Fibroblast of villous mesenchyme (primary cell): ENCODE measurements around the gene SMIM45.

Source experiments
- DNase-seq: peaks from one replicate; pipeline ENCODE4 v3.0.0-alpha.2; 2010; ENCODE audit warnings: low read depth
- H3K4me3 ChIP-seq: 2 replicates; pipeline ENCODE4 v1.5.1; 2011; ENCODE audit warnings: low read depth, mild to moderate bottlenecking, low read length
- TF ChIP-seq, protein P1 (sequence below): IDR thresholded peaks from 2 replicates; pipeline ENCODE4 v1.5.1; 2012; ENCODE audit warnings: low read depth, mild to moderate bottlenecking, low read length; ENCODE audit not compliant: insufficient read depth

The SMIM45 gene

DNA sequence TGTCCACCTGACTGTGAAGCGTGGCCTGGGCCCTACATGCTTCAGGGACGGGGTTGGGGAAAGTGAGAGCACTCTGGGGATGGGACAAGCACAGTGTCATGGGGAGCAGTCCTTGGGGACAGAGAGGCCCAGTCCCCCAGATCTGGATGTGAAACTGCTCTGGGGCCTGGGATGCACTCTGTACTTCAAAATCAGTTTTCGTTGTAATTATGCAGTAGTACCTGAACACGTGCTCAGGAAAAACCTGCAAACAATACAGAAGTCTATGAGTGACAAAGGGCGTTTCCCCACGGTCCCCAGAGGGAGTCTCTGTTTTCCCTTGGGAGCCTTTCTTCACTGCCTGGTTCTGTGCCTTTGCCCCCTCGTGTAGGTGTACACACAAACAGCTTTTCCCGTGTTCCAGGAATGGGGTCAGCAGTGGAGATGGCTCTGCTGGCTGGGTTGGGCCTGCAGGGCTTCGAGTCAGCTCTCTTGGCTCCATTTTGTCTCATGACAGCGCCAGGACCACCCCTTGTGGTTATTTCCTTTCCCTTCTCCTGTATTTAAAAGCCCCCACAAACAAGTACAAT, 20.2 kb upstream of the SMIM45 start:
- no peak overlapping the region for H3K4me3 ChIP-seq
- no peak for DNase-seq
- TF ChIP-seq, protein P1, sequence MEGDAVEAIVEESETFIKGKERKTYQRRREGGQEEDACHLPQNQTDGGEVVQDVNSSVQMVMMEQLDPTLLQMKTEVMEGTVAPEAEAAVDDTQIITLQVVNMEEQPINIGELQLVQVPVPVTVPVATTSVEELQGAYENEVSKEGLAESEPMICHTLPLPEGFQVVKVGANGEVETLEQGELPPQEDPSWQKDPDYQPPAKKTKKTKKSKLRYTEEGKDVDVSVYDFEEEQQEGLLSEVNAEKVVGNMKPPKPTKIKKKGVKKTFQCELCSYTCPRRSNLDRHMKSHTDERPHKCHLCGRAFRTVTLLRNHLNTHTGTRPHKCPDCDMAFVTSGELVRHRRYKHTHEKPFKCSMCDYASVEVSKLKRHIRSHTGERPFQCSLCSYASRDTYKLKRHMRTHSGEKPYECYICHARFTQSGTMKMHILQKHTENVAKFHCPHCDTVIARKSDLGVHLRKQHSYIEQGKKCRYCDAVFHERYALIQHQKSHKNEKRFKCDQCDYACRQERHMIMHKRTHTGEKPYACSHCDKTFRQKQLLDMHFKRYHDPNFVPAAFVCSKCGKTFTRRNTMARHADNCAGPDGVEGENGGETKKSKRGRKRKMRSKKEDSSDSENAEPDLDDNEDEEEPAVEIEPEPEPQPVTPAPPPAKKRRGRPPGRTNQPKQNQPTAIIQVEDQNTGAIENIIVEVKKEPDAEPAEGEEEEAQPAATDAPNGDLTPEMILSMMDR, result no peak

DNA sequence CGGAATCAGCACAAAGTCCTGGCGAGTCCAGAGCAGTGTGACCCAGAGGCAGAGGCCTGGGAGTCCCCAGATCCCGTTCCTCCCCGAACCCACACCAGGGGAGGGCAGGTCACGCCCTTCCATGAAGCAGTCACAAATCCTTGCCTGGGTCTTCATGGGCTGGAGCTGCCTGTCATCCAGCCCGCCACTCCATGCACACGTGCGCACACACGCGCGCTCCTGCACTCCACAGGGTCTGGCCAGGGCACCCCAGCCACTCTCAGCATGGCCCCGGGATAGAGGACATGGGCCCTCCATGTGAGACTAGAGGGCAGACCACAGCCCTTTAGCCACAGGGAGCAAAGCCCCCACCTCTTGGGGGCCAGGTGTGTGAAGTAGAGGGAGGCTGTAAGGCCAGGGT, 19.6 kb upstream of the SMIM45 start:
- TF ChIP-seq, protein P1, result no peak
- no peak for DNase-seq
- H3K4me3 ChIP-seq, result no peak overlapping the region

DNA sequence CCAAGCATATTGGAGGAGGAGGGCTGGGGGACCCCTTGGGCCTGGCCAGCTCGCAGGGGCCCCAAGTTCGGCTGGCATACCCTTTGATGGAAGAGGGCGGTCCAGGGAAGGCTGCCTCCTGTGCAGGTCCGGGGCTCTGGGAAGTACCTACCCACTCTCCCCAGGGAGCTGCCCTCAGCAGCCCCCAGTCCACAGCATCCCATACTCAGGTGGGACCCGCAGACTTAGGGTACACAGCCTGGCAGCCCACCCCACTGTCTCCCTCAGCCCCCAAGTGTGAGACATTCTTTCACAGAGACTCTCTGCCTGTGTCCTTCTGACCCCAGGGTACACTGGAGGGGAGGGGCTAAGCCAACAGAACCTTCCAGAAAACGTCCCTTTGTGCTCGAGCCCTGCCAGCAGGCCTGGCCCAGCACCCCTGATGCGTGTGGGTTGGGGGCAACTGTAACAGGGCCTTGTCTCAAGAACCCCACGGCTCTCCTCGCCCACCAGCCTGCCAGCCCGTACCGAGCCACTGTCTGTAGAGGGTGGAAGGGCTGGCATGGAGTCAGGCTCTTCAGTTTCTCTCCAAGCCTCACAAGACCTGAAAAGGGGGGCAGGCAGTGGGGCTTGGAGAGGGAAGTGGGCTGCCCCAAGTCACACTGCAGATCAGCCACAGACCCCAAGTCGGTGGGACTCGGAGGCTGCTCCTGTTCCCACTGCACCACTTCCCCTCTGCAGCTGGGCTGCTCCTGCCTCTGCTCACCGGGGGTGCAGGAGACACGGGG, 18.4 kb upstream of the SMIM45 start:
- H3K4me3 ChIP-seq, result no peak overlapping the region
- TF ChIP-seq, protein P1, result no peak
- DNase-seq, result no peak

DNA sequence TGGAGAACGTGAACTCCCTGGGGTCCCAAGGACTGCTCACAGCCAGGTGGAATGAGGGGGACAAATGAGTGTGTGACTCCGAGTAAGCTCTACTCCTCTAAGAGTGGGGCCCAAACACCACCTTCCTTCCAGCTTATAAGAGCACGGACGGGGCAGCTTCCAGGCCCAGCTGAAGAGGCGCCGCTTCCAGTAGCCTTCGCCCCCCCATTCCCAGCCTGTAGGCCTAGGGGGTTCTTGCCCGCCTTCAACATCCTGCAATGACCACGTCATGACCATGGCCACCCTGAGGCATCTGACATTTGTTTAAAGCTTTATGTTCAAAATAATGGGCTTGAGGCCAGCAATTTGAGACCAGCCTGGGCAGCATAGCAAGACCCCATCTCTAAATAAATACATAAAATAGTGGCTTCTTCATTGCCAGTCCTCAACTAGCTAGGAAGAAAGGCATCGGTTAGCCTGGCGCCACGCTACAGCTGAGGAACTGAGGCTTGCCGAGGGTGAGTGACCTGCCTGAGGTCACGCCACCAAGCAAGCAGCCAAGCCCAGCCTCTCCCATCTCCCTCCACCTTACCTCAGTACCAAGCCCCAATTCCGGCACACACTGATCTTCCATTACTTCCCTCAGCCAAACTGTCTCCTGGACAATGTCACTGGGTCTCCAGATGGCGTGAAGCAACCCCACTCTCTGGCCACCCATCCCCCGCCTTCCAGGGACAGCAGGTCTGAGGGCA, 17.5 kb upstream of the SMIM45 start:
- no peak for DNase-seq
- TF ChIP-seq, protein P1, result no peak
- H3K4me3 ChIP-seq, result no peak overlapping the region

DNA sequence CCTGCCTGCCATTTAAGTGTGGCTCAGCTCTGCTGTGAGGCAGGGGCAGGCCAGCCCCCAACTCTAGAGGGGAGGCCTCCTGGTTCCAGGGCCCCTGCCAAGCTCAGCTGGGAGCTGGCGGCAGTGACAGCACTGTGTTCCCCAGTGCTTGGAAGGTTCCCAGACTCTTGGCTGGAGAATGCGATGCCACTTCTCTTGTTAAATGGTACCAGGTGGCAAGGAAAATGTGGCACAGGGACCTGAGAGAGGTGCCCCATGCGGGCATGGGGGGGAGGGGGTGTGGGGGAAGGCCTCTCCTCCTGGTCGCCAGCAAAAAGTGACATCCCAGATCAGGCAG, 17.0 kb upstream of the SMIM45 start:
- no peak for DNase-seq
- TF ChIP-seq, protein P1, result no peak
- H3K4me3 ChIP-seq, result no peak overlapping the region

DNA sequence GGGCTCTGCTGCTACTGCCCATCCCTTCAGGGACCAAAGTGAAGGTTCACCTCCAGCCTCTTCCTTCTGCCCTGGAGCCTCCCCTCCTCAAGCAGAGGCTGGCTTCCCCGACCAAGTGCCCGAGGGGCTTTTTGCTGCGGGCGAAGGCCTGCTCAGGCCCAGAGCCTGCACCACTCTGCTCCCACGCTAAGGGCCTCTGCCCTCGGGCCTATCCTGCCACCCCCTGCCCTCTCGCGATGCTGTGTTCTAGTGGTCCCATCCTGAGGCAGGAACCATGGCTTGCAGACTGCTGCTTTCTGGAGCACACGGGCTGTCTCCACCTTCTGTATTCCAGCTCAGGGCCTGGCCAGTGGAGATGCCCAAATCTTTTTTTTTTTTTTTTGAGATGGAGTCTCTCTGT, 16.4 kb upstream of the SMIM45 start:
- H3K4me3 ChIP-seq, result no peak overlapping the region
- TF ChIP-seq, protein P1, result no peak
- DNase-seq, result no peak

DNA sequence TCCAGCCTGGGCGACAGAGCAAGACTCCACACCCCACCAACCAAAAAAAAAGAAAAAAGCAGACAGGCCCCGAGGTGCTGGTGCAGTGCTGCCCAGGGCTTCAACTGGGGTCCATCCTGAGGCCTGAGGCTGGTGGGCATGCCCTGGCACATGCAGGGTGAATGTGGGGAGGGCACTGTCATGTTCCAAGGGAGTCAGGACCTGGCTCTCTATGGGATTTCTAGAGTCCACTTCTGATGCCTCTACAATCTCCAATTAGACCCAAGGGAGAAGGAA, 15.1 kb upstream of the SMIM45 start:
- H3K4me3 ChIP-seq, result no peak overlapping the region
- DNase-seq, result no peak
- TF ChIP-seq, protein P1, result no peak
